Loucy (cell line): Measurements from ENCODE around the gene MYOZ2.

Source experiments
- CTCF ChIP-seq: fragments of 200-600 bp; sonication (generic); conservative IDR thresholded peaks from 2 replicates; pipeline ENCODE4 v1.5.1; 2014; ENCODE audit warnings: mild to moderate bottlenecking, antibody characterized with exemption, low read length
- EZH2phosphoT487 ChIP-seq: fragments of 200-600 bp; IDR thresholded peaks from 2 replicates; pipeline ENCODE4 v1.6.1; 2018; ENCODE audit warnings: antibody characterized with exemption, mild to moderate bottlenecking, moderate library complexity, borderline replicate concordance

- no peak for TF ChIP-seq CTCF
- TF ChIP-seq EZH2phosphoT487, result no peak
Measured at GRCh38 chr4:119136546-119136945, 914 bp downstream of the MYOZ2 start.
